HG03025 (cell line): ENCODE measurements around the gene RBM38.

Experiments used
- ATAC-seq: cut with Tn5 transposase; IDR thresholded peaks from one replicate; pipeline ENCODE4 v1.9.1; 2021; ENCODE audit warnings: mild to moderate bottlenecking, moderate library complexity; ENCODE audit not compliant: unreplicated experiment, low FRiP score

The RBM38 gene

DNA sequence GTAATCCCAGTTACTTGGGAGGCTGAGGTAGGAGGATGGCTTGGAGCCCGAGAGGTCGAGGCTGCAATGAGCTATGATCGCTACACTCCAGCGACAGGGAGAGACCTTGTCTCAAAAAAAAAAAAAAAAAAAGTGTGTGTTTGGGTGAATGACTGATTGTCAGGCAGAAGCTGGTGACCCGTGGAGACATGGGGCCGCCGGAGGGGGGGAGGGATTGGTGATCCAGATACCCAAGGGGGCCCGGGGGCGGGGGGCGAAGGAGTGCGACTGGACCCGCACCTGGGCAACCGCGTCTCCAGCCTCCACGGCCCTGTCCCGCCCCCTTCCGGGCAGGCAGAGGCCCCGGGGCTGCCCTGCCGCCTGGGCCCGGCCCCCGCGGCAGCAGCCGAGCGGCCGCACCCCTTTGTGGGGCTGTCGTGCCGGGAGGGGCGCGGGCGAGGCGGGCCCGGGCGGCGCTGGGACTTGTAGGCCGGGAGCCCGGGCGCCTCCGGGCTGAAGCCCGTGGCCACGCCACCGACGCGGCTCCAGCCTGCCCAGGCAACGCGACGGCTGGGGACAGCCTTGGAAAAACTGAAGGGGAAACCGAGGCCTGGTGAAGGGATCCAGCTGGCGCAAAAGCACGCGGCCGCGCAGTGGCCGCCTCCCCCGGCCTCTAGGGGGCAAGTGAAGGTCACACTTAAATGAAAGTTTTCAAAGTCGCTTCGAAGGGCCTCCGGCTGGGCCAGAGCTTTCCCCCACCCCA is 2.1 kb upstream of the RBM38 start:
- no peak for ATAC-seq

DNA sequence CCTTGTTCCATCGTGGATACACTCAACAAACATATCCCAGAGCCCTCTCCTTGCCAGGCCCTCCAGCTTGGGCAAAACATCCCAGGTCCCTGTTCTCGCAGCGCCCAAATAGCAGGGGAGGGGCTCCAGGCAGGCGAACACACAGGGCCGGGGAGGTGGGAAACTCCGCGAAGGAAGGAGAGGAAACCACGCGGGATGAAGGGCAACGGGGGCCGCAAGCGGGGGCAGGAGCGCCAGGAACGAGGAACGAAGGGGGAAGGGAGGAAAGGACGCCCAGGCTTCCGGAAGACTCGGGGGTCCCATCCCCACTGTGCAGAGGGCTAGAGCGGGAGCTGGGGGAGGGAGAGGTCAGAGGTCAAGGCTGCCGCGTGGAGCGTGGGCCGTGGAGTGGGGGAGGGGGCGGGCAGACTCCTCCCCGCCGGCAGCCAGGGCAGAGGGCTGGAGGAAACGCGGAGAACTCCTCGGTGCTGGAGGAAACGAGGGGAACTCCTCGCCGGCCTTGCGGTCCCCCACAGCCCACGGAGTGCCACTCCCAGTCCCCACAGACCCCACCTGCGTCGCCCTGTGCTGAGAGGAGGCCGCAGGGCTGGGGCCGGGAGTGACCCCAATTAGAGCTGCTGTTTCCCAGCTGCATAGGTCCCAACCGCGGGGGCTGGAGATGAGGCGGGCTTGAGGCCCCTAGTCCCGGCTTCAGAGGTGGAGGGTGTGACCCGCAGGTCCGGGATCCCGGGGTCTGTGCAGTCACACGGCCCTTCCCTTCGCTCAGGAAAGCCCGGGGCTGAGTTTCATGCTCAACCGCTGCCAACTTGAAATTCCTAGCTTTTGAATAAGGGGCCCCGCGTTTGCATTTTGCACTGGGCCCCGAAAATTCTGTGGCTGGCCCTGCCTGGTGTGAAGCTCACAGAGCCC is 1.2 kb upstream of the RBM38 start:
- no peak for ATAC-seq

DNA sequence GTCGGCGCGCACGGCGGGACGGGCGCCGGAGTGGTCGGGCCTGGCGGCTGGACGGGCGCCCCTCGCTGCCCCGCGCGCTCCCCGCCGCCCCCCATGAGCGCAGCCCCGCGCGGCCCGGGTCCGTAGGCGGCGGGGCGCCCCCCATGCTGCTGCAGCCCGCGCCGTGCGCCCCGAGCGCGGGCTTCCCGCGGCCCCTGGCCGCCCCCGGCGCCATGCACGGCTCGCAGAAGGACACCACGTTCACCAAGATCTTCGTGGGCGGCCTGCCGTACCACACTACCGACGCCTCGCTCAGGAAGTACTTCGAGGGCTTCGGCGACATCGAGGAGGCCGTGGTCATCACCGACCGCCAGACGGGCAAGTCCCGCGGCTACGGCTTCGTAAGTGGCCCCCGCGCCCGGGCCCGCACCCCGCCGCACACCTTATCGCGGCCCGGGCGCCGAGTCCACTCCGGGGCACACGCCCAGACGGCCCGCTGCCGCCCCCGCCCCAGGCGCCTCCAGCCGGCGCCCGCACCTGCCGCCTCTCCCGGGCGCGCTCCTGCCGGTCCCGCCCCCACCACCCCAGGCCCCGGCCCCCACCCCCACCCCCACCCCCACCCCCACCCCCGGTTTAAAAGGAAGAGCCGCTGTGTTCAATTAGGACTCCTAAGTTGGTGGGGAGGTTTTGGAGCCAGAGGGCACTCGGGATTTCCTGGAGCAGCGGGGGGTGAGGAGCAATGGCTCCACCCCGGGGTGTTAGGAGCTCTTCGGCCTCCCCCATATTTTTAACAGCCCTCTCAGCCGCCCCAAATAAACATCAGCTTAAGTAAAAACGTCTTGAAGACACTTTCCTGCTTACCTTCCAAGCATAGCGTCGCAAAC is 474 bp downstream of the RBM38 start:
- ATAC-seq: no peak

DNA sequence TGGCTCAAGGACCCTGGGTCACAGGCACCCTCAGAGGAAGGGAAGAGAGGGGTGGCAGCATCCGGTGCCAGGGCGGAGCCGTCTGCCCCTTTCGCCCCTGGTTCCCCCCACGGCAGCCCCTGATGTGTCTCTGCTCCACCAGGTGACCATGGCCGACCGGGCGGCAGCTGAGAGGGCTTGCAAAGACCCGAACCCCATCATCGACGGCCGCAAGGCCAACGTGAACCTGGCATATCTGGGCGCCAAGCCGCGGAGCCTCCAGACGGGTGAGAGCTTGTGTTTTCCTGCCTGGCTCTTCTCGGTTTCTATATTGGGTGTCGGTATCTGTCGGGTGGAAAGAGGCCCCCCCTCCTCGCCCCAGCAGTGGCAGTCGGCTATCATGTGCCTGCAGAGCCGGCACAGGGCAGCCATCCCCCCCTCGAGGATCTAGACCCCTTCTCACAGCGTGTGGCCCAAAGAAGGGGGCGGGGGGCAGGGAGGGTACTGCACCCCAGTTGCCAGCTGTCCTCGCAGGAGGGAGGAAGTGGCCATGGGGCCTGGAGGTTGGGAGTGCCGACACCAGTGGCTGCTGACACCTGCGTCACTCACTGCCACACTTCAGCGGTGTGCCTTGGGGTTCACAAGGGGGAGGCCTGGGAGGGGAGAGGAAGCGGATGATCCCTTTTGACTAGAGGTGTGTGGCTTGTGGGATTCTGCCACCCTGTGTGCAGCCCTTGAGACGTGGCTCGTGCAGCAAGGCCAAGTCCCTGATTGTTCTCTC is 1.5 kb downstream of the RBM38 start:
- ATAC-seq: no peak

DNA sequence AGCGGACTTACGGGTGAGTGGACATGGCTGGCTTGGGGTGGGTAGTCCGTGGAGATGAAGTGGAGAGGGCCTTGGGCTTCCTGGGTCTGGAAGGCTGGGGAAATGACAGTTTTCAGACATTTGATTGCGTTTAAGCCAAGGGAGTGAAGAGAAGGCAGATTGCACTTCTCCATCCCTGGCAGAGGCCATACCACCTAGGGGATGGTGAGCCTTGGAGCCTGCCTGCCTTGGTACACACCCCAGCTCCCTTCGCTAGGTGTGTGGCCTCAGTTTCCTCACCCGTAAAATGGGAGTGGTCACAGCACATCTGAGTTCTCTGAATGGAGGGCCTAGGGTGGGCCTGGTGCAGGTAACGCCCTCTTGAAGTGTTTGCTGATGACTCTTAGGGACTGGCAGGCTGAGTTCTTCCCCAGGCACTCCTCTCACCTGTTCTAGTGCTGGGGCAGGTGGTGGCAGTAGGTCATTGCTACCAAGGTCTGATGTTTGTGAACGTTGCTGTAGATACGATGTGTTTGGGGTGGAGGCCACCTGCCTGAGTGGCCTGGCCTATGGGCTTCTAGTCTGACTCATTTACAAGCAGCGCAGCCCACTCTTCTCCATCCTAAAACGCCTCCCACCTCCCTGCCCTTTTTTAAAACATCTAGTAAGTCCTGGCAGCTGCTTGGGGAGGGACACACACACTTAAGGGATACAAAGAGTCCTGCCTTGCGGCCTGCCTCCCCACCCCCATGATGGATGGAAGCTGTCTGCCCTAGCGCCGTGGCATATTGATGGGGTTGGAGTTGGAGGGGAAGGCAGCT is 2.3 kb downstream of the RBM38 start:
- ATAC-seq: no peak

DNA sequence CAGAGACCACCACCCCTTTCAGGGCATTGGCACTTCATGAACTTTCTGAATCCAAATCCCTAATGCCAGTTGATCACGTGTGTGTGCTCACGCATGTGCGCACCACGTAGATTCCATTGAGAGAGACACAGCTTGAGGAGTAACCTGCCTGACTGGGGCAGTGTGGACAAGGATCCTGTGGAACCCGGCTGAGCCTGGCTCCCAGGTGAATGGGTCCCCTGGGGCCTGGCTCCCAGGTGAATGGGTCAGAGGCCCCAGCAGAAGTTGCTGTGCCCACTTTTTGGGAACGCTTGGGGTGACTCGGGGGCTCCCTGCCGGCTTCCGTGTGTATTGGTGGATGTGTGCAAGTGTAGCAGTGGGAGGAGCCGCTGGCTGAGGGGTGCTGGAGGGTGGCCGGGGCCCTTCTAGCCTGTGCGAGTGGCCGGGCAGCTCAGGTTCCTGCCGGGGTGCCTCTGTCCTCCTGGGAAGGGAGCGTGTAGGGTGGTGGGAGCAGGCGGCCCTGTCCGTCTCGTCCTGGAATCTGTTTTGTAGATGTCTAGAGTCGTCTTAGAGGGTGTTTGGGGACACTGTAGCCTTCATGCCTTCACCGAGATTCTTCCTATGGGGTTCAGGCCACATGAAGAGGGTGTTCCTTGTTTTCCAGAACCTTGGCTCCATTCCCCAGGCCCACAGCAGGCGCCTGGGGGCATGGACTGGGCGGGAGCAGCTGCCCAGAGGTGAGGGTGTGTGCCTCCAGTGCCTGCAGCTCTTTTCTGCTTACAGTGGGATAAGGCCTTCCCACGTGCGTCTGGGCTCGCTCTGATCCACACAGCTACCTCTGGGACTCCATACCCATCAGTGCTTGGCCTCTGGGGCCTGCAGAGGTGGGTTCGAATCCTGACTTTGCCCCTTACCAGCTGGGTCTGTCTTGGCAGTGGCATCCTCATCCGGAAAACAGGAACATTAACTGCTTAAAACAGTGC is 3.2 kb downstream of the RBM38 start:
- no peak for ATAC-seq

DNA sequence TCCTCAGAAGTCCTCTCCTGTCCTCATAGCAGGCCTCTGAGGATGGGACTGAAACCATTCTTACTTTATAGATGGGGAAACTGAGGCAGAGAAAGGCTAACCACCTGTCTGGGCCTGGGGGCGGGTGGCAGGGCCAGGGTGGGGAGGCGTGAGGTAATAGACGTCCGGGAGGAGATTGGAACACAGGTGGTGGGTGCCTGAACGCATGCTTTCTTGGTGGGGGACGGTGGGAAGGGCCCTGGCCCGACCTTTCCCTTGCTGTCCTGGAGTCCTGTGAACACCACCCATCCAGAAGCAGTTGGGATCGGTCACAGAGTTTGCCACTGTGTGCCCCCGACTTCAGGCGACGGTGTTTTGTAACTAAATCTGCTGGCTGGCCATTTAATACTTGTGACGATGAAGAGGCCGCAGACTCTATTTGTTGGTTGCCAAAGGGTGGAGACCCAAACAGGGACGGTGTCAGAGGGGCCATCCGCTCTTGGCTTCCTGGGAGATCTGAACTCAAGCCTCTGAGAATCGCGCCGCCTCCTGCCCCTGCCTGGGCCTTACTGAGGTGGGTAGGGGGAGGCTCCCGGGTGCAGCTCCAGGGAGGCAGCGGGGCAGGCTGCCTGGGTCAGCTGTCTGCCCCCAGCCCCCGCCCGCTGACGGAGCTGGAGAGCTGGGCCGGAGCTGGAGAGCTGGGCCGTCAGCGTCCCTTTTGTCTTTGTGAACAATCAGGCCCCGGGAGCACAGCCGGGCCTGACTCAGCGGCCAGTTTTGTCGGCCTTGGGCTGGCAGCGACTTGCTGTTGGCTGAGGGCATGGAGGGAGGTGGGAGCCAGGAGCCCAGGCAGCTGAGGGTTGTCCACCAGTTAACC is 4.1 kb downstream of the RBM38 start:
- no peak for ATAC-seq

DNA sequence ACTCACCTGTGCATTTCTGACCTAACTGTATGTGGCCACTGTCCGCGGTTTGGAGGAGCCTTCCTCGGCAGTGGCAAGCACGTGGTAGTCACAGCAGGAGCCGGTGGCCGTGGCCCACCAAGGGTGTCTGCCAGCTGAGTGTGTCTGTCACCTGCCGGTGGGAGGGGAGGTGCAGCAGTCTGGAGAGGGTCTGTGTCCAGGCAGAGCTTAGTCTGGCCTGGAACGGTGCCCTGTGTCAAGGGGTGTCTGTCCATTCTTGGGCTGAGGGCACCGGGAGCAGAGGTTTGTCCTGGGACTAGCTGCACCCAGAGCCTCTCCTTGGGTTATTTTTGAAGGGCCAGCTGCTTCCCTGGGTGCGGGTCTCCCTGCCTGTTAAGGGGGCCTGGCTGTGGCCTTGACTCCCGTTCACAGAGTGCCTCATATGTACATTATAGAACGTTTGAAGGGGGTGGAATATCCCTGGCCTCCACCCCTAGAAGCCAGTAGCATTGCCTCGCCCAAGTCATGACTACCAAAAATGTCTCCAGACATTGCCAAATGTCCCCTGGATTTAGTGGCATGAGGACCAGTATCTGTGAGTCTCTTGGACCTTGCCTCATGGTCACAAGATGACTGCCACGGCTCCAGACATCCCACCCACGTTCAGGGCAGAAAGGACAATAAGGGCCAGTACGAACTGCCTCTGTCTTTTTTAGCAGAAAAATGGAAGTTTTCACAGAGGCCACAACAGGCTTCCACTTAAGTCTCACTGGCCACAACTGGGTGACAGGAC is 5.2 kb downstream of the RBM38 start:
- no peak for ATAC-seq

DNA sequence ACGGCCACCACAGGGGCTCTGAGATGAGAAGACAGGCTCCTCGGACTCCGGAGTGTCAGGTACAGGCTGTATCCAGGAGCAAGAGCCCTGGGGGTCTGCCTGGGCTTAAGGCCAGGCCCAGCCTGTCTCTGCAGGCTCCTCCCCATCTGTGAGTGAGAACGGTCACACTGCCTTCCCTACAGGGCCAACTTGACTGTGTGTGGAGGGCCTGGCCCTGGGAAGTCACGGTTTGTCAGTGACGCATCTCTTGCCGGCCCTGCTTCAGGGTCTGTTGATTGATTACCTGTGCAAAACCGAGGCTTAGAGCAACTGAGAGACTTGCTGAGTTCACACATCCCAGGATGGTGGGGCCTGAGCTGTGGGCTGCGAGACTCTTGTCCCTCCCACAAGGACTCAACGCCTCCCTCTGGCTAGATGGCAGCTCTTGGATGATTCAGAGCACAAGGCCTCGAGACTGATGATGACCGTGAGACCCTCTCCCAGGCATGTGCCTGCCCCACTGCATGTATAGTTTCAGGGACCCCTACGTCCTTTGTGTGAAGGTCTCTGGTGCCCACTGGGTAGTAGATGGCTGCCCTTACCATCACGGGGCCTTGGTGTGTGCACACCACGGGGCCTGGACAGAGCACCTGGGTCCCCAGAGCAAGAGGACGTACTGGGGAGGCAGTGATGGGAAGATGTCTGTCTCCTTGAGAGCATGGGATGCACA is 5.9 kb downstream of the RBM38 start:
- no peak for ATAC-seq

DNA sequence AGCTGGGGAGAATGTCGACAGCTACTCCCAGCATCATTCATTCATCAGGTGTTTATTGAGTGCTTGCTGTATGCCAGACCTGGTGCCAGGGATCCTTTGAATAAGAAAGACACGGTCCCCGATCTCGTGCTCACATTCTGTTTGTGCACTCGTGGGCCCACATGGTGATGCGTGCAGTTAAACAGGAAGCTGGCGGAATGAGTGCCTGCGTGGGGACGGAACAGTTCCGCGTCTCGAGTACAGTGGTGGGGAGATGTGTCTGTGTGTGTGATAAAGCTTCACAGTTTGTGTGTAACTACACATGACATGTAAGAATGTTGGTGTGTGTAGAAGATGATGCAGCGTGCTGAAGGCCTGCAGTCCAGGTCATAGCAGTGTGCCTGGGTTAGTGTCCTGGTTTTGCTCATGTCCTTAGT is 6.5 kb downstream of the RBM38 start:
- ATAC-seq: no peak

DNA sequence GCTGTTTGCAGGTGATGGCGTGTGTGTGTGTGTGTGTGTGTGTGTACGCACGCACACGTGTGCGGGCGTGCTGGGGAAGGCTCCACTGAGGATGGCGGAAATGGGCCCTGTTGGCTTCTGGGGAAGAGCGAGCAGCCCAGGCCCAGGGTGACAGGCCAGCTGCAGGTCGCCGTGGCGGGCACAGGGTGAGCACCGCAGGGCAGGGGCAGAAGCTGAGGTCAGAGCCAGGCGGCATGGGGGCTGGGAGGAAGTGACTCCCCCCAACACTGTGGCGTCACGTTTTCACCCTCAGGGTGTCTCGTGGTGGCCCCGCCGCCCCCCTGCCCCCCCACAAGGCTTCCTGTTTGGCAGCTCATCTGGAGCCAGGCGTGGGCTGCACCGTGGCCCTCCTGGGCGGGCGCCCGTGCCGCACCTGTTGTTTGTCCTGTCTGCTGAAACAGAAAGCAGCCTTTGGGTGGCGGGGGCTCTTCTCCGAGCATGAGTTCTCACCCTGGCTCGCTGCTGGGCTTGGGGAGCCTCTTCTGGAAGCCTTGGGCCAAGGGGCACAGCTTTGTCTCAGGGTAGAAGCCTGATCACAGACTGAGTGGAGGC is 7.1 kb downstream of the RBM38 start:
- peak; percentile 45 for ATAC-seq

DNA sequence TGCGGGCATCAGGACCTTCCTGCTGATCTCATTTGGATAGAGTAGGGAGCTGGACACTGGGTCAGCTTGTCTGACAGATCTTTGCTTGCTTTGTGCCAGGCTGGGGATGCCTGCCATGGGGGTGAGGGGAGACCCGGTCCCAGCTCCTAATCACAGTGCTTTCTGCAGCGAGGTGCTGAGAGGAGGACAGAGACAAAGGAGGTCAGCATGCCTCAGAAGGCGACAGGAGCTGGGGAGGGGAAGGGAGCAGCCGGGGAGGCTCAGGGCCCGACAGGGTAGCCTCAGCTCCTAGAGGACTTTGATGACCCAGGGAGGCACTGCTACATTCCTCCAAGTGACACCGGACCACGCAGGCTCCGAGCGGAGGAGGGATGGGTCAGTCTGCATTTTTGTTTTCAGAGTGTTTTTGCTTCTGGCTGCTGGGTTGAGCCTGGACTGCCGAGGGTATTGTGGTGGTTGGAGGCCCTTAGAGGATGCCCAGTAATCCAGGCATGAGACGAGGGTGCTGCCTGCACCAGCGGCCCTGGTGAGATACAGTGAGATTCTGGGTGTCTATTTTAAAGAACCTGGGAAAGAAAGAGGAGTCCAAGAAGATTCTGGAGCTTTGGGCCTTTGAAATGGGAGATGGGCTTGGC is 7.8 kb downstream of the RBM38 start:
- no peak for ATAC-seq

DNA sequence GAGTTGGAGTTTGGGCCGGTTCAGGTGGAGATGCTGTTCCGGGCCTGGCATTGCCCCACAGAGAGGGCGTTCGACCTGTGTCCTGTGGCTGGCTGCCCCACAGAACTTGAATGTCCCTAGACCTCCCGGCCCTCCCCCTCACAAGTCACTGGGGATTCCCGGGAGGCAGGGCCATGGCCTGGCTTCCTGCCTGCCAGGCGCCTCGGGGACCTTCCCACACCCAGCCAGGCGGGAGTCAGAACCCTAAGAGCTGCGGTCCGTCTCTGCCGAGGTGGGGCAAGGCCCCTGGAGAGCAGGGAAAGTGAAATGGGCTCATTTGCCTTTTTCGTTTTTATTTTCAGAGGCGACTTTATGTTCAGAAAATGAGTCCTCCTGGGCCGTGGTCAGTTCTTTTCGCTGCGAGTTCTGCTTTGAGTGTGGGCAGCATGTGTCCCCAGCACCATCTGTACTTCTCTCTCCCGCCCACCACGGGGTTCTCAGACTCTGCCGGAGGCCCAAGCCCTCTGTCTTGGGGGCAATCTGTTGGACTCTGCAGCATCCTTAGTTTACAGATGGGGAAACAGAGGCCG is 8.5 kb downstream of the RBM38 start:
- ATAC-seq: no peak

DNA sequence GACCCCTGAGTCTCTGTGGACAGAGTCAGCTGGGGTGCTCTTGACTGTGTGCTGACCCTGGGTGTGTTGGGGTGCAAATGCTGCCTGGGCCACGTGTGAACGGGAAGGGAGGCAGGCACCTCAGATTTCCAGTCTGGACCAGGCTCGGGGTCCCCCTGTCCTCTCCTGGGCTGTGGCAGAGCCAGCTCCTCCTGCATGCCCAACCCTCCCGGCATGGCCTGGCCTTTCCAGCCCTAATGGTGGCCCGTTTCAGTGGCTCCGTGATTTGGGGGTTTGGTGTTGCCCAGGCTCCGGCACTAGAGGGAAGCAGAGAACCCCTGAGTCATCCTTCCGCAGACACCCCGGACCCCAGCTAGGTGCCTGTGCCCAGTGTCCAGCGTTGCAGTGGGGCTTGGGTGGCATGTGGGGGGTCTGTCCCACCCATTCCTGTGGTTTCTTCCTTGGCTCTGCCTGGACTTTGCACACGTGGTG is 9.1 kb downstream of the RBM38 start:
- no peak for ATAC-seq
